AG04449 (cell line): ENCODE data around the gene ALK.

Experiments used
- CTCF ChIA-PET: fragments of 350-600 bp; formaldehyde crosslinking; extraction: SDS; loops from one replicate; lab custom pipeline; 2021; ENCODE audit warnings: antibody characterized with exemption; lab: Yijun Ruan, JAX
- POLR2A ChIA-PET: fragments of 400-600, 350-600 bp; formaldehyde crosslinking; extraction: SDS; loops from one replicate; lab custom pipeline; 2020; ENCODE audit warnings: antibody characterized with exemption, inconsistent platforms; lab: Yijun Ruan, JAX
- DNase-seq: peaks from one replicate; pipeline ENCODE4 v3.0.0-alpha.2; 2010; ENCODE audit warnings: low read depth, low spot score
- H3K4me3 ChIP-seq: 2 replicates; pipeline ENCODE4 v1.5.1; 2011; ENCODE audit warnings: low read depth, mild to moderate bottlenecking, control low read depth, low read length
- TF ChIP-seq, protein P1 (sequence below): IDR thresholded peaks from one replicate; pipeline ENCODE4 v1.5.1; 2011; ENCODE audit warnings: mild to moderate bottlenecking, moderate library complexity, low read length, control low read depth, inconsistent platforms; ENCODE audit not compliant: insufficient read depth; ENCODE audit errors: missing control alignments

Gene ALK

DNA sequence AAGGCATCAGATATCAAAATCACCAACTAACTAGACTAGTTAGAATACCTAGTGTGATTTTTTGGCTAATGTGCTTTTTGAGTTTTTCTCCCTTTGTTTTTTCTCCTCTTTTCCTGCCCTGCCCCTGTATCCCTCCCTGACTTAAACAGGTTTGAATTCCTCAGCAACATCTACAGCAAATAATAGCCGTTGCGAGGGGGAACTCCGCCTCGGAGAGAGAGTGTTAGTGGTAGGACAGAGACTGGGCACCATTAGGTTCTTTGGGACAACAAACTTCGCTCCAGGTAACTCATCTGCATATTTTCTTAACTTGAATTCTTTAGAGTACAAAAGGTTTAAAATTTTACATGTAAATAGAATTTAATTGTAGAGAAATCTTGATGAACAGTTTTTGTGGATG, 761.2 kb downstream of the ALK start:
- no peak overlapping the region for H3K4me3 ChIP-seq
- ChIA-PET POLR2A (no interaction called here), CTCF (interaction anchor here (1.4 to 1.7 kb wide), 2 partner anchors 36 to 201 kb away, joined by 3 to 4 read pairs; no protein-coding TSS in a partner anchor)
- TF ChIP-seq, protein P1, sequence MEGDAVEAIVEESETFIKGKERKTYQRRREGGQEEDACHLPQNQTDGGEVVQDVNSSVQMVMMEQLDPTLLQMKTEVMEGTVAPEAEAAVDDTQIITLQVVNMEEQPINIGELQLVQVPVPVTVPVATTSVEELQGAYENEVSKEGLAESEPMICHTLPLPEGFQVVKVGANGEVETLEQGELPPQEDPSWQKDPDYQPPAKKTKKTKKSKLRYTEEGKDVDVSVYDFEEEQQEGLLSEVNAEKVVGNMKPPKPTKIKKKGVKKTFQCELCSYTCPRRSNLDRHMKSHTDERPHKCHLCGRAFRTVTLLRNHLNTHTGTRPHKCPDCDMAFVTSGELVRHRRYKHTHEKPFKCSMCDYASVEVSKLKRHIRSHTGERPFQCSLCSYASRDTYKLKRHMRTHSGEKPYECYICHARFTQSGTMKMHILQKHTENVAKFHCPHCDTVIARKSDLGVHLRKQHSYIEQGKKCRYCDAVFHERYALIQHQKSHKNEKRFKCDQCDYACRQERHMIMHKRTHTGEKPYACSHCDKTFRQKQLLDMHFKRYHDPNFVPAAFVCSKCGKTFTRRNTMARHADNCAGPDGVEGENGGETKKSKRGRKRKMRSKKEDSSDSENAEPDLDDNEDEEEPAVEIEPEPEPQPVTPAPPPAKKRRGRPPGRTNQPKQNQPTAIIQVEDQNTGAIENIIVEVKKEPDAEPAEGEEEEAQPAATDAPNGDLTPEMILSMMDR, result no peak
- no peak for DNase-seq

DNA sequence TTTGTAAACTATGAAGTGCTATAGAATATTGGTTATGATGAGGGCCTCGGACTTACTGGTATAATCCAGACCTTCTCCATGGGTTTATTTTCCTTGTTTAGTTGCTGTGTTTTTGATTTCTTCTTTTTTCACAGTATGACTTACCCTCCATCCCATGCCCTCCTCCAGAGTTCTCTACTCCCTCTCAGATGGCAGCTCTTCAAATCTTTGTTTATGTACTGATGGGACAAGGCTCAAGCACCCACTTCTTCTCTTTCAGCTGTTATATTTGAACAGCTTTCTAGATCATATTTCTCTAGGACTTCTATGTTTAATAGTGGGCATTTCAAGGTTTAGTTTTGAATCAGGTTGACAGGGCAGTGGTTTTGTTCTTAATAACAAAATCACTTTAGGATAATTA, 762.3 kb downstream of the ALK start:
- POLR2A ChIA-PET, result no interaction called here
- DNase-seq, result no peak
- CTCF ChIA-PET, result no interaction called here
- H3K4me3 ChIP-seq, result no peak overlapping the region
- TF ChIP-seq, protein P1, result no peak

DNA sequence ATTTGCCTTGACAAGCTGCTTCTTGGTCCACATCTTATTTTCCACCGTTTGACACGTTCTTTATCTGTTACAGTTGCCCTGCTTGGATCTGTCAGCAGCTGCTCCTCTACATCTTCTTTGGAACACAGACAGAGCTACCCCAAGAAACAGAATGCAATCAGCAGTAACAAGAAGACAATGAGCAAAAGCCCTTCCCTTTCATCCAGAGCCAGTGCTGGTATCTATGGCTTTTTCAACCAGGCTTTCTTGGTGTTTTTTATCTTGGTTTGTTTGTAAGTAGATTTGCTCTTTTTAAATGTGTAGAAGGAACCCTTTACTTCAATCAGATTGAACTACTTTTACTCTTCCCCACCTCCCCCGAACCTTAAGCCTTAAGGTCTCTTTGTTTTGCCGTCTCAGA, 764.3 kb downstream of the ALK start:
- POLR2A ChIA-PET, result interaction anchor here (0.6 kb wide), 1 partner anchor 246 kb away, joined by 3 read pairs; no protein-coding TSS in a partner anchor
- H3K4me3 ChIP-seq, result no peak overlapping the region
- DNase-seq, result no peak
- CTCF ChIA-PET, result no interaction called here
- TF ChIP-seq, protein P1, result no peak

DNA sequence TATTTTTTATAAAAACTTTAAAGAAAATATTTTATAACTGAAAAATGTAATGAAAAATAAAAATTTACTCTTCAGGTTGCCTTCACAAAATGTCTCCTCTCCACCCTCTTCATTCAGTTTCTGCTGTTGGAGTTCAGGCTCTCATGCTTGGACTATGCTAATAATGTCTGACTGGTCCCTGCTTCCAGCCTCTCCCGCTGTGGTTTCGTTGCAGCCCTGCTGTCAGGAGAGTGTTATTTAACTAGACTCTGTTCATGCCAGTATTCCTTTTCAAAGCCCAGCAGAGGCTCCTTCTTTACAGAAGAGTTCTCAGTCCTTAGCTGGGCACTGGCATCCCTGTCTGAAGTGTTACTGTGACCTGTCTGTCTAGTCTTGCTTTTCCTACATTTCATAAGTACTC, 765.8 kb downstream of the ALK start:
- TF ChIP-seq, protein P1, result no peak
- CTCF ChIA-PET, result no interaction called here

DNA sequence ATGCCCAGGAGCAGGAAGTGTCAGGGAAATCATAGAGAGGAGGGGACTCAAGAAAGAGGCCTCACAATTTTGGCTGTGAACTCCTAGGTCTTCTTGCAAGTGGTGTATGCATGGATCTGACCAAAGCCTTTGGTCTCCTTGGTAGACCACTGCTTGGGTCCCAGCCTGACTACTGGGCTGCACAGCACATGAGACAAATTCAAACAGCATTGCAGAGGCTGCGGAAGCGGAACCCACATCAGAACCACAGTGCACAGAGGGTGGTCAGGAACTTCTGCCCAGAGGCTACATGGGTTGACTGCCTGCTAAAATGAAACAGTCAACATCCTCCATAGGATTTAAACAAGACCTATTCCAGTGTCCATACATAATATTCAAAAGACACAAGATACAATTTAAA, 766.8 kb downstream of the ALK start:
- DNase-seq, result no peak
- POLR2A ChIA-PET, result no interaction called here
- TF ChIP-seq, protein P1, result no peak
- no peak overlapping the region for H3K4me3 ChIP-seq
- CTCF ChIA-PET, result interaction anchor here (1.1 kb wide), 1 partner anchor 15 kb away, joined by 3 read pairs; no protein-coding TSS in a partner anchor

More for the DNA sequence above, 765.8 kb downstream of the ALK start:
- POLR2A ChIA-PET, result no interaction called here
- no peak for DNase-seq
- H3K4me3 ChIP-seq, result no peak overlapping the region

DNA sequence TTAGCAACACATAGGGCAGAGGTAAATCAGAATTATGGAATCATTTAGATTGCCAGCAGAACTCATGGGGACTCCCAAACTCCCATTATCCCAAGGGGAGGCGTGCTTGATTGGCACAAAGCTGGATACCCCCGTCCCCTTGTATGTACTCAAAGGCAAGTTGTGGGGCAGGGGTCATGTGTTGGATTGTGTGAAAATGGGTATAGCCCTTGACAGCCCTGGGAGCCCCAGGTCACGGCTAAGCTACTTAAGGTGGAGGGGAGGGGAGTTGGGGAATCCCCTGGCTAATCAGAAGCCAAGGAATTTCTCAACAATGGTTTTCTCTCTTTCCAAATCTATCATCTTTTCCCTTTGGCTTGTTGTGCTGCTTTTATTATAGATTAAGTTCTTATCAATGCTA, 773.4 kb downstream of the ALK start:
- DNase-seq, result no peak
- CTCF ChIA-PET, result interaction anchor here (1.0 to 1.4 kb wide), 2 partner anchors 17 to 34 kb away, joined by 3 to 5 read pairs; no protein-coding TSS in a partner anchor
- H3K4me3 ChIP-seq, result no peak overlapping the region
- TF ChIP-seq, protein P1, result no peak
- POLR2A ChIA-PET, result interaction anchor here (0.5 kb wide), 1 partner anchor 31 kb away, joined by 3 read pairs; no protein-coding TSS in a partner anchor
